AG10803 (cell line): ENCODE measurements around the gene KCNAB2.

Source experiments
- DNase-seq: peaks from one replicate; pipeline ENCODE4 v3.0.0; 2010; ENCODE audit warnings: low read depth
- H3K4me3 ChIP-seq: 2 replicates; pipeline ENCODE4 v1.5.1; 2011; ENCODE audit warnings: mild to moderate bottlenecking, low read length, control low read depth
- CTCF ChIP-seq: conservative IDR thresholded peaks from 2 replicates; pipeline ENCODE4 v1.5.1; 2011; ENCODE audit warnings: mild to moderate bottlenecking, low read length, control low read depth, inconsistent platforms

KCNAB2 gene

DNA sequence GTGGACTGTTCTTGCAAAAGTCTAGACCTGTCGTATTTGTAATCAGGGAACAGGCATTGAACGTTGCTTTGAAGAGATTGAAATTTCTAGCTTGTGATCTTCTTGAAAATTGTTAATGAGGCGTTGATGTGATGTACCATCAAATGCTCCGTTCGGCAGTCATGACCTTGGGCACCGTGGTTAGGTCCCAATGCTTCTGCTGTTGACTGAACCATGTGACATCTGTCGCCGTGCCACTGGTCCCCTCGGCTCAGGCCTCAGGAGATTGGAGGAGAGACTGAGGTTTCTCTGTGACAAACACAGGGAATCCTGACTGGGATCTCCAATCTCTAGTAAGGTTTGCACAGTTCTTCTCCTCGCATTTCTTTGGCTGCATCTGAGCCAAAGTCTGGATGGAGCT lies 18.1 kb upstream of the KCNAB2 start:
- no peak for TF ChIP-seq CTCF
- no peak for DNase-seq
- H3K4me3 ChIP-seq, result no peak overlapping the region

- no peak for TF ChIP-seq CTCF
- no peak overlapping the region for H3K4me3 ChIP-seq
- no peak for DNase-seq
Observed at GRCh38 chr1:6028042-6028850, 17.4 kb upstream of the KCNAB2 start.

DNA sequence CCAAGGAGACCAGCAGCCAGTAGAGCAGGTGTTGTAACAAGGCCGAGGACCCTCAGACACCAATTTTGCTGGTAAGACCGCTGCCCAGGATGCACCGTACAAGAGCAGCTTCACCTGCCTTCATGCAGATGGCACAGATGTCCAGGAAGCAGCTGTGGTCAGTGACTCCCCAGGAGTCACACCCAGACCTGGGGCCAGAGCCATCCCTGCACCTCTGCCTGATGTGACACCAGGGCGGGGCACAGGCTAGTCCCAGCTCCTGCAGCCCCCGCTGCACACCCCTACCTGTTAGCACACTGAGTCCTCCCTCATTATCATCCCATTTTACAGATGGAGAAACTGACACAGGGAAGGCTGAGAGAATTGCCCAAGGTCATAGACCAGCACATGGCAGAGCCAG lies 16.3 kb upstream of the KCNAB2 start:
- H3K4me3 ChIP-seq, result no peak overlapping the region
- TF ChIP-seq CTCF, result no peak
- DNase-seq, result no peak

DNA sequence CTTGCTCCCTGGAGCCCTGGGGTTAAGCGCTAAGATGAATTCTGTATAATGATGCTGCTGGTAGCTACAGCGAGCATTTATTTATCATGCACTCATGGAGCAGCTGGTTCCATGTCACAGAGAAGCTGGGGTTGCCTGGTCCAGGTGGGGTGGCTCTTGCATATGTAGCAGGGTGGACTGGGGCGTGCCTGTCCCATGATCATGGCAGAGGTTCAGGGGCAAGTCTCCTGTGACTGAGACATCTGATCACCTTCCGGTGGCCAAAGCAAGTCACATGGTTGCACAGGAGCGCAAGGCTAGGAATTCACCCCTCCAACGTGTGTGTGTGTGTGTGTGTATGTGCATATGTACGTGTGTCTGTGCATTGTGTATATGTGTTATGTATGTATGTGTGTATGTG lies 15.6 kb upstream of the KCNAB2 start:
- DNase-seq, result no peak
- no peak overlapping the region for H3K4me3 ChIP-seq
- no peak for TF ChIP-seq CTCF

GRCh38 chr1:6030547-6031261 lies 15.0 kb upstream of the KCNAB2 start:
- no peak for DNase-seq
- H3K4me3 ChIP-seq, result no peak overlapping the region
- no peak for TF ChIP-seq CTCF

DNA sequence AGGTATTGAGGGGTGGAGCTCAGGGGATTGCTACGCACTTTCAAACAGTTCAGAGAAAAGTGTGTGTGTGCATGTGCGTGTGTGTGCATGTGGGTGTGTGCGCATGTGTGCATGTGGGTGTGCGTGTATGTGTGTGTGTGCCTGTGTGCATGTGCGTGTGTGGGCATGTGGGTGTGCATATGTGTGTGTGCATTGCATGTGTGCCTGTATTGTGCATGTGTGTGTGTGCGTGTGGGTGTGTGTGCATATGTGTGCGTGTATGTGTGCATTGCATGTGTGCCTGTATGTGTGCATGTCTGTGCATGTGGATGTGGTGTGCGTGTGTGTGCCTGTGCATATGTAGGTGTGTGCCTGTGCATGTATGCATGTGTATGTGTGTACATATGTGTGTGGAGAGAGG lies 12.6 kb upstream of the KCNAB2 start:
- no peak for TF ChIP-seq CTCF
- no peak overlapping the region for H3K4me3 ChIP-seq
- no peak for DNase-seq
